GM12864 (cell line): ENCODE results near the gene ZNF445.
A peak's percentile ranks its signal among the peaks of the same experiment; 100 is the strongest.
"Not testable (repeated sequence)": the region's sequence is repeated elsewhere in the genome, so short reads cannot be mapped to it uniquely, and the experiment has no call there.

ENCODE experiments used
- DNase-seq: peaks from one replicate; pipeline ENCODE4 v3.0.0-alpha.2; 2011; ENCODE audit warnings: low read depth
- H3K4me3 ChIP-seq: 2 replicates; pipeline ENCODE4 v1.5.1; 2011; ENCODE audit warnings: mild to moderate bottlenecking, low read depth, low read length, control low read depth
- CTCF ChIP-seq: IDR thresholded peaks from 2 replicates; pipeline ENCODE4 v1.5.1; 2011; ENCODE audit warnings: low read depth, mild to moderate bottlenecking, moderate library complexity, low read length, control low read depth, inconsistent platforms; ENCODE audit errors: missing control alignments

The ZNF445 gene

DNA sequence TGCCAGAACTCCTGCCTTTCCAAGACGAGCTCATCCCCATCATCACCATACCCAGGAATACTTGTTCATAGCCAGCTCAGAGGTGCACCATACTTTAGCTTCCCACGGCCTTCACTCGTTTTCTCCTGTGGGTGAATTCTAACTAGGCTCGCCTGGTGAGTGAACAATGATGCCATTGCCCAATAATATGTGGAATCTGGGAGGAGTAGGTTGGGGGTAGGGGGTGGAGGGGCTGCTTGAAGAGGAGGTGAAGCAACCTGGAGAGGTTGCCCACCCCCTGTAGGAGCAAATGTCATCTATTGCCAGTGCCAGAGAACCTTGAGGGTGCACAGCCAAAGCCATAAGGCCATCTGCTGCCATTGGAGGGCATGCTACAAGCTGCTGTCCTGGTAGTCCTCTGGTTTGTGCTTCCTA lies 592 bp upstream of the ZNF445 start:
- no peak for TF ChIP-seq CTCF
- H3K4me3 ChIP-seq: peak overlapping the region; percentile 59
- DNase-seq: no peak

- DNase-seq: no peak
- peak overlapping the region; percentile 59 for H3K4me3 ChIP-seq
- TF ChIP-seq CTCF: no peak
These were observed 533 bp downstream of the ZNF445 start for GRCh38 chr3:44476963-44477311.

GRCh38 chr3:44476181-44476611 lies 1.3 kb downstream of the ZNF445 start:
- no peak for TF ChIP-seq CTCF
- DNase-seq: peak; percentile 29
- peak overlapping the region; percentile 59 for H3K4me3 ChIP-seq

DNA sequence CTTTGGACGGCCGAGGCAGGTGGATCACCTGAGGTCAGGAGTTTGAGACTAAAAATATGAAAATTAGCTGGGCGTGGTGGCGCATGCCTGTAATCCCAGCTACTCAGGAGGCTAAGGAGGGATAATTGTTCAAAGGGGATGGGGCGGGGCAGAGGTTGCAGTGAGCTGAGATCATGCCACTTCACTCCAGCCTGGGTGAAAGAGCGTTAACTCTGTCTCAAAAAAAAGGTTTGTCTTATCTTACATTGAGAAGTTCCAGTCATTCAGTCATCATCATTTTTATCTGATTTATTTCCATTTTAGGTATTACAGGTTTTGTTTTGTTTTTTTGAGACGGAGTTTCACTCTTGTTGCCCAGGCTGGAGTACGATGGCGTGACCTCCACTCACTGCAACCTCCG lies 2.6 kb downstream of the ZNF445 start:
- not testable (repeated sequence) for H3K4me3 ChIP-seq, DNase-seq

DNA sequence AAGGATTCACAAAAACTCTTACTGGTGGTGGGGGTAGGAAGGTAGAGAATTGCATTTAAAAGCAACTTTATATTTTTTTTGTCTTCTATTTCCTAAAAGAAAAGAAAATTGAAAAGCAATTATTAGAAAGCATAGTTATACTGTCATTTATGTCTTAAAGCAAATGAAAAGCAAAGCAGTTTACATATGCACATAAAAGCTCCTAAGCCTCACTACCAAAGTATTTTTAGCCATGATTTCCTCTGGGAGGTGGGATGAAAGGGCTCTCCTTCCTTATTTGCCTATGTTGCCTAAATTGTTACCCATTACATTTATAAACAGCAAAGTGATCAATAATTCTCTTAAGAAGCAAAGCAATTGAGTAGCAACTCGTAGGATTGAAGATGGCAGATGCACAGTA lies 7.0 kb downstream of the ZNF445 start:
- no peak overlapping the region for H3K4me3 ChIP-seq
- no peak for DNase-seq
- no peak for TF ChIP-seq CTCF

- no peak for TF ChIP-seq CTCF
- no peak overlapping the region for H3K4me3 ChIP-seq
- DNase-seq: no peak
These were observed 7.6 kb downstream of the ZNF445 start for GRCh38 chr3:44469914-44470313.

DNA sequence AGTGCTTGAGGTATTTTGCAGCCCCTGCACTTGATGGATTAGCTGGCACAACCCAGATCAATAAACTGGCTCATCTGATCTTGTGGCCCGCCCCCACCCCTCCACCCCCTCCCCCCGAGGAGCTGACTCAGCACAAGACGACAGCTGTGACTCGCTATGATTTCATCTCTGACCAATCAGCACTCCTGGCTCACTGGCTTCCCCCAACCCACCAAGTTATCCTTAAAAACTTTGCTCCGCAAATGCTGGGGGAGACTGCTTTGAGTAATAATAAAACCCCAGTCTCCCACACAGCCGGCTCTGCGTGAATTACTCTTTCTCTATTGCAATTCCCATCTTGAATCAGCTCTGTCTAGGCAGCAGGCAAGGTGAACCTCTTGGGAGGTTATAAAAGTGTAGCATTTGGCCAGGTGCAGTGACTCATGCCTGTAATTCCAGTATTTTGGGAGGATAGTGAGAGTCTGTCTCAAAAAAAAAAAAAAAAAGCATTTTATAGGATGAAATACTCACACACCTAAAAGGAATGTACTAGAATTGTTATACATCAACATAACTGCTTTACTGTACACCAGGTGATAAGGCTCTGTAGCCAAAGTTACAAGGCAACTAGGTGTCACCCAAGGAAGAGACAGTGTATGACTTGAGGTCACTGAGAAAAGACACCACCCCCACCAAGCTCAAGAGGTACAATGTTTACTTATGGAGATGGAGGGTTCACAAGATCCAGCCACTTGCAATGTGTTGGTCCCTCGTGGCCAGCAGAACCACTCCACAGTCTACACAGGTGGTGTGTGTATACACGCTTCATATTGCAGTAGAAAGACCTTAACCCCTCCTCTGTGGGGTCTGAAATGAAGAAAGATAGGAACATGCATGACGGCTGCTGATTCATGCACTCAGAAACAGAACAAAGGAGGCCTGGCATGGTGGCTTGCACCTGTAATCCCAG lies 8.6 kb downstream of the ZNF445 start:
- no peak for DNase-seq
- TF ChIP-seq CTCF: no peak
- no peak overlapping the region for H3K4me3 ChIP-seq

DNA sequence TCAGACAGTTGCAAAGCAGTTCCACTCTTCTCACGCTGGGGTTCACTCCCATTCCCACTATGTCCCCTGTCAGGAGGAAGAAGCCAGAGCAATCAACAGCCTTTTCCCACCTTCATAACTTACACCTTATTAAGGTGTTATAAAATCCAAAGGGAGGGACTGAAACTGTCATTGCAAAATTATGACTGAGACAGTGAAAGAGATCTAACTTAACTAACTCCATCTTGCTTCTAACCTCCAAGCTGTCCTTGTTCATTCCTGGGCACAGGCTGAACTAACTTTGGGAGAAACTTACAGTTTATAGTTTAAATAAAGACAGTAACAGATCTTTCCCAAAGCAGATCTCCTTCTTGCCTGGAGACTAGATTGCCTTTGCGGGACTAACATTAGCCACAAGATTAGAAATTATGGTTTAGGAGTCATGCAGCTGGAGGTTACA lies 9.4 kb downstream of the ZNF445 start:
- not testable (repeated sequence) for DNase-seq, H3K4me3 ChIP-seq
